Epithelial cell of esophagus (primary cell): ENCODE results near the gene CD151.

Experiments
- DNase-seq: peaks from one replicate; pipeline ENCODE4 v3.0.0; 2010; ENCODE audit warnings: low read depth
- H3K4me3 ChIP-seq: 2 replicates; pipeline ENCODE4 v1.5.1; 2011; ENCODE audit warnings: mild to moderate bottlenecking, low read length, control low read depth
- TF ChIP-seq, protein P1 (sequence below): IDR thresholded peaks from 2 replicates; pipeline ENCODE4 v1.5.1; 2011; ENCODE audit warnings: low read depth, mild to moderate bottlenecking, low read length, control low read depth, inconsistent platforms; ENCODE audit not compliant: insufficient read depth; ENCODE audit errors: missing control alignments

Gene CD151

DNA sequence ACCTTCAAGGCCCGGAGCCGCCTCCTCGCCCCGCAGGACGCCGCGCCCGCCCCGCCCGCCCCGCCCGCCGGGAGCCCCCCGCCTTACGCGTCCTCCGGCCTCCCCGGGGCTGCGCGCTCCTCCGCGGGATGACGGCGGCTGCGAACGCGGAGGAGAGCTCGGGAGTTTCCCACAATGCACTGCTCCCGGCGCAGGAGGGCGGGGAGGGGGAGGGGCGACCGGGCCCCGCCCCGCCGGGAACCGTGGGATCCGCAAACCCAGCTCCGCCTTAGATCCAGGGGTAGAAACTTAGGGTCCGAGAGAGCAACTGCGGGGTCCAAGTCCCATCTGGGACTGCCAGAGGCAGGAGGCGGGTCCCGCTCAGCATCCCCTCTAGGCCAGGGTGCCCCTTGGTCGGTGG is 42.8 kb upstream of the CD151 start, which contains the start of gene CEND1:
CEND1 (minus strand) TSS at position 148 of the 400 bp plus-strand sequence. CDS start 1,514 bp downstream, outside the sequence.
- TF ChIP-seq, protein P1, sequence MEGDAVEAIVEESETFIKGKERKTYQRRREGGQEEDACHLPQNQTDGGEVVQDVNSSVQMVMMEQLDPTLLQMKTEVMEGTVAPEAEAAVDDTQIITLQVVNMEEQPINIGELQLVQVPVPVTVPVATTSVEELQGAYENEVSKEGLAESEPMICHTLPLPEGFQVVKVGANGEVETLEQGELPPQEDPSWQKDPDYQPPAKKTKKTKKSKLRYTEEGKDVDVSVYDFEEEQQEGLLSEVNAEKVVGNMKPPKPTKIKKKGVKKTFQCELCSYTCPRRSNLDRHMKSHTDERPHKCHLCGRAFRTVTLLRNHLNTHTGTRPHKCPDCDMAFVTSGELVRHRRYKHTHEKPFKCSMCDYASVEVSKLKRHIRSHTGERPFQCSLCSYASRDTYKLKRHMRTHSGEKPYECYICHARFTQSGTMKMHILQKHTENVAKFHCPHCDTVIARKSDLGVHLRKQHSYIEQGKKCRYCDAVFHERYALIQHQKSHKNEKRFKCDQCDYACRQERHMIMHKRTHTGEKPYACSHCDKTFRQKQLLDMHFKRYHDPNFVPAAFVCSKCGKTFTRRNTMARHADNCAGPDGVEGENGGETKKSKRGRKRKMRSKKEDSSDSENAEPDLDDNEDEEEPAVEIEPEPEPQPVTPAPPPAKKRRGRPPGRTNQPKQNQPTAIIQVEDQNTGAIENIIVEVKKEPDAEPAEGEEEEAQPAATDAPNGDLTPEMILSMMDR, result no peak
- no peak within 1 kb of the TSS for H3K4me3 ChIP-seq
- peak; percentile 44 for DNase-seq

DNA sequence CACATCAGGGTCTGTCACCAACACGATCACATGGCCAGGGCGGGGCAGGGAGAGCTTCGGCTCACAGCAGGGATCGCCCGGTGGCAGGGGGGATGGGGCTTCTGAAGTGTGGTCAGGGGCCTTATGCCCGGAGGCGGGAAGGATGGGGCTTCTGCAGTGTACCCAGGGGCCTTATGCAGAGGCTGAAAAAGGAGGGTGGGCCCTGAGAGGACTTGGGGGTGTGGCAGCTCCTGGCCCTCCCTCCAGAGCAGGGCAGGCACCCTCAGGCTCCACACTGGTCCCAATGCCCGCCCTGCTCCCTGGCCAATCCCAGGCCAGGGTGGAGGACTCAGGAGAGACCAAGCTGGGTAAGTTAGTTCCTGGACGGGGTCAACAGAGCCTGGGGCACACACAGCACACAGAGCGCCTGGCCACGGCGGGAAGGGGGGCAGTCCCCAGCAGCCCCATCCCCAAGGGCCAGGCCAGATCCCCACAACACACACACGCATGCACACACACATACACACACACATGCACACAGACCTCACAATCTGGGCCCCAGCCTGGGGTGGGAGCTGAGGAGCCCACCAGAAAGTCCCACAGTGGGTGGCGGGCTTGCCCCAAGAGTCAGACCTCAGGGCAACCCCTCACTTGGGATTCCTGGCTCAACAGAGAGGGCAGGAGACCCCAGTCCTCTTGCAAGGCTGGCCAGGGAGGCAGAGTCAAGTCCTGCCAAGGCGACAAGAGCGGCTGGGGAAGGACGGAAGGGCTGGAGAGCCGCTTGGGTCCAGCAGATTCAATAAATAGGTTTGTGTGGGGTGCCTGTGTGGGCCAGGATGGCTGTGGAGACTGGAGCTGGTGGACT is 41.8 kb upstream of the CD151 start:
- no peak overlapping the region for H3K4me3 ChIP-seq
- TF ChIP-seq, protein P1, result no peak
- no peak for DNase-seq

DNA sequence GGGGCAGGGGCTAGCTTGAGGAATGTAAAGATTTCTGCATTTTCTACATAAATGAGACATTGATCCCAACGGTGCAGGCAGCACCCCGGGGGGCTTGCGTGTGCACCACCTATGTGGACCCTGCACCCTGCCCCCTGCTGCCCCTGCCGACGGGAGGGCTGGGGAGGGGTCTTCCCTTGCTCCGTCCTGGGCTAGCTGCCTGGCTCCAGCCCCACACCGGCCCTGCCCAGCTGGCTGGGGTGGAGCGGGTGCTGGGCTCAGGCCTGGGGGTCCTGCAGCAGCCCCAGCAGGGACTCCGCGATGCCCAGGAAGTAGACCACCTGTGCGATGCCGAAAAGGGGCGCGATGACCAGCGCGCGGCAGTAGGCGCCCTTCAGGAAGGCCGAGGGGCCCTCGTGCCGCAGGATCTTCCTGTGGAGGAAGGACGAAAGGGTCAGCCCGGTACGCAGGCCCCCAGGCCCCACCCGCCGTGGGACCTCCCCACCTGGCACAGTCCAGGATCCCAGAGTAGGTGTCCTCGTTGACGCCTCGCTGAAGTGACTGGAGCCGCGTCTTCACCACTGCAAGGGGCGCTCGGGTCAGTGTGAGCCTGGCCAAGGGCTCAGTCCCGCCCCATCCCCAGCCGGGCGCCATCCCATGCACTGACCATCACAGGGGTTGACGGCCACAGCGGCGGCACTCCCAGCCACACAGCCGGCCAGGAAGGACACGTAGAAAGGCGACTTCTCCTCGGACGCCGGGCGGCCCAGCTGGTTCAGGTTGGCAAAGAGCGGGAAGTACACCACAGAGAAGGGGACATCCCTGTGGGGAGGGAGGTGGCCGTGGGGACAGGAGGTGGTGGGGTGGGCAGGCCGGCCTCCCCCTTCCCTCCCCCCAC is 40.9 kb upstream of the CD151 start:
- no peak overlapping the region for H3K4me3 ChIP-seq
- DNase-seq, result no peak
- TF ChIP-seq, protein P1, result no peak

DNA sequence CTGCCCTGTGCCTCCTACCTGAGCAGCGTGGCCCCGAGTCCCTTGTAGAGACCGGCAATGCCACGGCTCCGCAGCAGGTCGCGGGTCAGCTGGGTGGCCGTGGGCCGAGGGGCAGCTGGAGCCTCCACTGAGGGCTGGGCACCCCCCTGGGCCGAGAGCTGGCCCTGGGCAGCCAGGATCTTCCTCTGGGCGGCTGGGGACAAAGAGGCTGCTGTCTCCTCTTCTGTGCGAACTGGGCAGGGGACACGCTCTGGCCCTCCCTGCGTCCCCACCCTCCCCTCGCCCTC is 40.3 kb upstream of the CD151 start:
- TF ChIP-seq, protein P1, result no peak
- no peak for DNase-seq
- no peak overlapping the region for H3K4me3 ChIP-seq

DNA sequence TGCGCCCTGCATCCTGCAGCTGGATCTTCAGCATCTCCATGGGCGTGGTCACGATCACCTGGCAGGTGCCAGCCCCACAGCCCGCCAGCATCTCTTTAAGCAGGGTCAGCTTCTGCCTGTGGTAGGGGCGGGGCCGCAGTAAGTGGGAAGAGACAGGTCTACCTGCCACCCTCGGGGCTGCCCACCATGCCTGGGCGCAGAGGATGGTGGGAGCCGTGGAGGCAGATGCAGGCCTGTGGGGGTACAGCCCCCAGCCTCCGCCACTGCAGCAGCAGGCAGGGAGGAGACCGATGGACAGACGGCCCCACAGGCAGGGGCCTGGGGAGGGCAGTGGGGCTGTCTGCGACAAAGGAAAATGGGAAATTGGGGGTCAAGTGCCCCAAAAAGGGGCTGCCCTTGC is 39.9 kb upstream of the CD151 start:
- TF ChIP-seq, protein P1, result no peak
- no peak for DNase-seq
- no peak overlapping the region for H3K4me3 ChIP-seq

DNA sequence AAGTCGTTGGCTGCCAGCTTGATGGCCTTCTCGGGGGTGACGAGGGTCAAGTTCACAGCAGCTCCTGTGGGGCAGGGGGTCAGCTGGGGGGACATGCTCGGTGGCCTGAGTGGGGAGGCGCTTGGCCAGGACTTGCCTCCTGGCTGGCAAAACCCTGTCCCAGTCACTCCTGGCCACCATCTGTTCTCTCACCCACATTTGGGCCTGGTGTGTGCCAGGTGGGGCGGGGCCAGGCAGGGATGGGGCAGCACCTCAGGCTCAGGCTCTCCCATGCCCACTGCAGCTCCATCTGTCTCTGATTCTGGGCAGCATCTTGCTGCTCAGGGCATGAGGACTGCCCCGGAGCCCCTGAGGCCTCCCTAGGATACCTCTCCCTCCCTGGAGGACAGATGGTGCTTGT is 39.2 kb upstream of the CD151 start:
- DNase-seq, result no peak
- no peak overlapping the region for H3K4me3 ChIP-seq
- TF ChIP-seq, protein P1, result no peak
